Right kidney (tissue), 1 donor: ENCODE data around the gene DTX1.

Experiments
- DNase-seq: peaks from one replicate; pipeline ENCODE4 v3.0.0-alpha.2; 2016

Gene DTX1

GRCh38 chr12:113054948-113055486 is 1.5 kb upstream of the DTX1 start:
- no peak for DNase-seq

- no peak for DNase-seq
Observed at GRCh38 chr12:113055594-113056380, 743 bp upstream of the DTX1 start.

- no peak for DNase-seq
Observed at GRCh38 chr12:113056381-113056630, 224 bp upstream of the DTX1 start.

GRCh38 chr12:113057565-113058485 is 1.3 kb downstream of the DTX1 start:
- peak; percentile 35 for DNase-seq

- DNase-seq, result no peak
Observed at GRCh38 chr12:113058553-113058952, 2.0 kb downstream of the DTX1 start.

GRCh38 chr12:113059071-113059595 is 2.6 kb downstream of the DTX1 start:
- DNase-seq, result no peak

GRCh38 chr12:113060336-113060960 is 3.9 kb downstream of the DTX1 start:
- DNase-seq, result no peak

- no peak for DNase-seq
Observed at GRCh38 chr12:113061061-113061694, 4.6 kb downstream of the DTX1 start.

GRCh38 chr12:113062502-113063395 is 6.2 kb downstream of the DTX1 start:
- no peak for DNase-seq

GRCh38 chr12:113063396-113064350 is 7.1 kb downstream of the DTX1 start:
- DNase-seq, result no peak

GRCh38 chr12:113064395-113065125 is 8.0 kb downstream of the DTX1 start:
- DNase-seq, result no peak

GRCh38 chr12:113065126-113066007 is 8.8 kb downstream of the DTX1 start:
- DNase-seq, result peak; percentile 52

- no peak for DNase-seq
Observed at GRCh38 chr12:113066813-113067400, 10.4 kb downstream of the DTX1 start.

GRCh38 chr12:113067987-113068935 is 11.7 kb downstream of the DTX1 start:
- DNase-seq, result no peak

GRCh38 chr12:113069149-113069548 is 12.6 kb downstream of the DTX1 start:
- DNase-seq, result no peak

GRCh38 chr12:113069751-113070116 is 13.2 kb downstream of the DTX1 start:
- no peak for DNase-seq
